ENCODE measurements around the gene SLC25A14. TPM values are rescaled to one million over a fixed set of nuclear protein-coding genes. Genes with fewer than 3 reads are reported as not detected.

The SLC25A14 gene
- total and polyA plus RNA-seq, 10 of the 15 experiments (the other 5 are each of a cell fraction or from before 2014, with no cell fraction given) = 7.6 to 17.0 (median 14.0) TPM

GRCh38 chrX:130296297-130296678 is 43.4 kb upstream of the SLC25A14 start:
- H3K9me3 ChIP-seq (replicated peaks; ENCODE audit: control insufficient read depth, insufficient read depth, low read length) = no peaks in the 10 kb centered on the region; the same call in 2 of the 3 replicates
- ATAC-seq (no peak), DNase-seq (ENCODE audit: low read depth, low spot score) (no peak), FAIRE-seq (no peak)
- CTCF ChIA-PET = no interaction called here
- H3K9ac ChIP-seq (ENCODE audit: control insufficient read depth, insufficient read depth, low read length) = no peak overlapping the region
- BruUV-seq (replicated peaks) = no TSS peak
- 68% methylated on average over 3 of the region's 3 CpGs for WGBS (ENCODE audit: insufficient coverage, insufficient replicate concordance, low lambda C conversion rate, missing lambda C conversion rate)
- no peak overlapping the region for H3K4me3 ChIP-seq
- in situ Hi-C loops (cut with MboI) = no loop called here
- SMC1A ChIA-PET (ENCODE audit: uncharacterized antibody, unreplicated experiment) = no interaction called here
- H3K4me2 ChIP-seq (ENCODE audit: control insufficient read depth, insufficient read depth) = no peak overlapping the region
- H3K27me3 ChIP-seq (replicated peaks in 1 of 2; ENCODE audit: control insufficient read depth in 2 of 2, insufficient read depth in 2 of 2, low read length in 1 of 2) = peaks cover 0 to 3% of the 10 kb centered on the region in 2 experiments; a peak in 1 of 4 replicates
- no peak overlapping the region for H2AFZ ChIP-seq (ENCODE audit: control insufficient read depth, low read depth, low read length)
- no peaks in the 10 kb centered on the region for H4K20me1 ChIP-seq (ENCODE audit: control insufficient read depth, insufficient read depth)
- H3K36me3 ChIP-seq (ENCODE audit: control insufficient read depth in 2 of 2, insufficient read depth in 2 of 2, low read length in 1 of 2) = no peaks in the 10 kb centered on the region
- POLR2A ChIA-PET = no interaction called here
- no peak for TF ChIP-seq RELA (IDR thresholded peaks at IDR 0.05; ENCODE audit: borderline replicate concordance, partially characterized antibody)
- no peak for TF ChIP-seq MEF2B (IDR thresholded peaks at IDR 0.05; ENCODE audit: partially characterized antibody, poor library complexity, severe bottlenecking)
- TF ChIP-seq HDAC6 (IDR thresholded peaks at IDR 0.05; ENCODE audit: unreplicated experiment) = no peak
- H3K79me2 ChIP-seq (ENCODE audit: control insufficient read depth, insufficient read depth, low read length) = no peaks in the 10 kb centered on the region
- intact Hi-C loops (cut with micrococcal nuclease; ENCODE audit: unreplicated experiment) = no loop called here
- RAD21 ChIA-PET (ENCODE audit: unreplicated experiment) = interaction anchor here (0.6 kb wide), 1 partner anchor 33 kb away, joined by 4 read pairs; no protein-coding TSS in a partner anchor
- H3K4me1 ChIP-seq (ENCODE audit: control insufficient read depth, insufficient read depth, low read length) = no peaks in the 10 kb centered on the region
- H3K27ac ChIP-seq (ENCODE audit: control insufficient read depth, insufficient read depth) = no peak overlapping the region

GRCh38 chrX:130296743-130297142 is 43.0 kb upstream of the SLC25A14 start:
- CTCF ChIA-PET = no interaction called here
- 2% methylated on average over 2 of the region's 2 CpGs for WGBS (ENCODE audit: insufficient coverage, insufficient replicate concordance, low lambda C conversion rate, missing lambda C conversion rate)
- SMC1A ChIA-PET (ENCODE audit: uncharacterized antibody, unreplicated experiment) = no interaction called here
- intact Hi-C loops (cut with micrococcal nuclease; ENCODE audit: unreplicated experiment) (no loop called here), in situ Hi-C loops (cut with MboI) (no loop called here)
- H3K4me1 ChIP-seq (ENCODE audit: control insufficient read depth, insufficient read depth, low read length) = no peaks in the 10 kb centered on the region
- ATAC-seq (no peak), DNase-seq (ENCODE audit: low read depth, low spot score) (no peak), FAIRE-seq (no peak)
- H3K27me3 ChIP-seq (replicated peaks in 1 of 2; ENCODE audit: control insufficient read depth in 2 of 2, insufficient read depth in 2 of 2, low read length in 1 of 2) = peaks cover 0 to 3% of the 10 kb centered on the region in 2 experiments; a peak in 1 of 4 replicates
- H3K4me3 ChIP-seq = no peak overlapping the region
- H3K36me3 ChIP-seq (ENCODE audit: control insufficient read depth in 2 of 2, insufficient read depth in 2 of 2, low read length in 1 of 2) = no peaks in the 10 kb centered on the region
- RAD21 ChIA-PET (ENCODE audit: unreplicated experiment) = no interaction called here
- no peaks in the 10 kb centered on the region; the same call in 2 of the 3 replicates for H3K9me3 ChIP-seq (replicated peaks; ENCODE audit: control insufficient read depth, insufficient read depth, low read length)
- no TSS peak for BruUV-seq (replicated peaks)
- TF ChIP-seq LARP7 (IDR thresholded peaks at IDR 0.05) = no peak
- TF ChIP-seq REST (IDR thresholded peaks at IDR 0.05; ENCODE audit: low read depth, low read length) = no peak
- no peak for TF ChIP-seq NFYA (IDR thresholded peaks at IDR 0.05; ENCODE audit: borderline replicate concordance, low read depth, low read length)
- TF ChIP-seq PAX8 (IDR thresholded peaks at IDR 0.05) = no peak
- TF ChIP-seq TCF12 (IDR thresholded peaks at IDR 0.05; ENCODE audit: low read depth, low read length) = no peak
- no peak for TF ChIP-seq TCF3 (IDR thresholded peaks at IDR 0.05; ENCODE audit: borderline replicate concordance, insufficient read depth, low read depth, low read length)
- no peak for TF ChIP-seq SUZ12 (IDR thresholded peaks at IDR 0.05; ENCODE audit: unreplicated experiment)
- no peak for TF ChIP-seq NBN (IDR thresholded peaks at IDR 0.05)
- no peak for TF ChIP-seq USF2 (IDR thresholded peaks at IDR 0.05; ENCODE audit: borderline replicate concordance, low read depth, low read length)
- no peaks in the 10 kb centered on the region for H3K79me2 ChIP-seq (ENCODE audit: control insufficient read depth, insufficient read depth, low read length)
- H3K27ac ChIP-seq (ENCODE audit: control insufficient read depth, insufficient read depth) = no peak overlapping the region
- no peak overlapping the region for H3K9ac ChIP-seq (ENCODE audit: control insufficient read depth, insufficient read depth, low read length)
- POLR2A ChIA-PET = no interaction called here
- H4K20me1 ChIP-seq (ENCODE audit: control insufficient read depth, insufficient read depth) = no peaks in the 10 kb centered on the region
- no peak overlapping the region for H2AFZ ChIP-seq (ENCODE audit: control insufficient read depth, low read depth, low read length)
- H3K4me2 ChIP-seq (ENCODE audit: control insufficient read depth, insufficient read depth) = no peak overlapping the region

Data from GM12878 (cell line).